GM19468 (cell line): ENCODE results near the gene PTPN2.
"Not testable (repeated sequence)": the region's sequence is repeated elsewhere in the genome, so short reads cannot be mapped to it uniquely, and the experiment has no call there.

ENCODE experiments used
- ATAC-seq: cut with Tn5 transposase; IDR thresholded peaks from one replicate; pipeline ENCODE4 v1.9.1; 2021; ENCODE audit warnings: mild to moderate bottlenecking, moderate library complexity, moderate number of reproducible peaks; ENCODE audit not compliant: unreplicated experiment; ENCODE audit errors: extremely low read depth

PTPN2 gene

GRCh38 chr18:12883684-12884405 lies at the start of gene PTPN2:
PTPN2 (minus strand) TSS chr18:12884237; CDS start chr18:12884141, 96 bp downstream.
- ATAC-seq, result peak; percentile 65

DNA sequence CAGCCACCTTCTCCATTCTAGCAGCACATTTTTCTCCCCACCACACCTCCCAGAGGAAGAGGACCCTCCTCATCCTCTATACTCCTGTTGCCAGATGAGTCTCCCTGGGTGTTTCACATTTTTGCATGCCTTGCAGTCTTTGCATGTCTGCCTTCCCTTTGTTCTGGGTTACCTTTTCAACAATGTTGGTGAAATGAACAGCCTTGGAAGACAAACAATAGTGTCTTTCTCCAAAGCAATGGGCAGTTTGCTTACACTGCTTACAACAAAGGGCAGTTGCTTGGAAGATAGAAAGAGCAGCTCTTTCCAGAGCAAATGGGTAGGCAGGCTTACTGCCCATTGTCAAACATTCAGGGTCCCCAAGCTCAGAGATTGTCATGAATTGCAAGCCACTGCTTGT lies 49.3 kb upstream of the PTPN2 start:
- ATAC-seq, result no peak

- ATAC-seq, result no peak
These were observed 46.9 kb upstream of the PTPN2 start for GRCh38 chr18:12930908-12931307.

DNA sequence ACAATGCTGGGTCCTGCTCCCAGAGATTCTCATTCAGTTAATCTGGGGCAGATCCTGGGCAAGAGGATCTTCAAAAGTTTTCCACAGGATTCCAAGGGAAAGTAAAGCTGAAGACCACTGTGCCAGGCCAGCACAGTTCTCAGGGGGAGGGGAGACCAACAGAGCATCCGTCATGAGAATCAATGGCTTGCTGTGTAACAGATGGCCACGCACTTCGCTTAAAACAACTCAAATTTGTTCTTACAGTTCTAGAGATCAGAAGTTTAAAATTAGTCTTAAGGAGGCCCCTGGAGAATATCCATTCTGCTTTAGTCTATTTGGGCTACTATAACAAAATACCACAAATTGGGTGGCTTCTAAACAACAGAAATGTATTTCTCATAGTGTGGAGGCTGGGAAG lies 46.3 kb upstream of the PTPN2 start:
- ATAC-seq, result no peak

- ATAC-seq, result no peak
These were observed 45.5 kb upstream of the PTPN2 start for GRCh38 chr18:12929477-12930083.

- ATAC-seq, result no peak
These were observed 44.6 kb upstream of the PTPN2 start for GRCh38 chr18:12928641-12929040.

DNA sequence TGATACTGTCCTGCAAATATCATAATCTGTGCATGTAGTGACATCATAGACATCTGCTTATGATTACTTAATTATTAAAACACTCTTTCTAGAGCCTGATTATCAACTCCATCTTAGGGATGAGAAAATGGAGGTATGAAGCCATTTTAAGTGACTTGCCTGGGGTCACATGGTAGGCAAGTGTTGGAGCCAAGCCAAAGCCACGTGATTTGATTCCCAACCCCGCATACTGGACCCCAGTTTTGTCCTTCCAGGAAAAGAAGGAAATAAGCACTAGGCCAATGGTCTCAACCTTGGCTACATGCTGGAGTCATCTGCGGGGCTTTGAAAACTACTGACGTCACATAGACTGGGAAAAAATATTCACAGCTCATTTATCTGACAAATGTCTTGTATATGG lies 44.2 kb upstream of the PTPN2 start:
- no peak for ATAC-seq

DNA sequence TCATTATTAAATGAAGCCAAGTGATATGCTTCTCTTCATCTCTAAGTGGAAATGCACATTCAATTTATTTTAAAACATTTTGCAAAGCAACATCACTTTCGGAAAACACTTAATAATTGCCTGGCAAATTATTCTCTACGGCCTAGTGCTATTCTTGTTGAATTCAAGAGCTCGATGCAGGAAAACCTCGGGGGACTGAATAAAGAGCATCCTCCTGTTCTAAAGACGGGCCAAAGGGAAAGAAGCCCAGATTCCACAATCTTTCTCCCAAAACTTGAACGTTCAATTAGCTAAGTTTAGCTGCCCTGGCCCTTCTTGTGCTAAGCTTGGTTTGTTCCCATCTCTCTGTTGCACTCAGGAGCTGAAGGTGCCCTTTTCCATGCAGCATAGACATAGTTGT lies 40.6 kb upstream of the PTPN2 start:
- no peak for ATAC-seq

- no peak for ATAC-seq
These were observed 38.2 kb upstream of the PTPN2 start for GRCh38 chr18:12922266-12922665.

- ATAC-seq, result no peak
These were observed 37.1 kb upstream of the PTPN2 start for GRCh38 chr18:12921178-12921577.

DNA sequence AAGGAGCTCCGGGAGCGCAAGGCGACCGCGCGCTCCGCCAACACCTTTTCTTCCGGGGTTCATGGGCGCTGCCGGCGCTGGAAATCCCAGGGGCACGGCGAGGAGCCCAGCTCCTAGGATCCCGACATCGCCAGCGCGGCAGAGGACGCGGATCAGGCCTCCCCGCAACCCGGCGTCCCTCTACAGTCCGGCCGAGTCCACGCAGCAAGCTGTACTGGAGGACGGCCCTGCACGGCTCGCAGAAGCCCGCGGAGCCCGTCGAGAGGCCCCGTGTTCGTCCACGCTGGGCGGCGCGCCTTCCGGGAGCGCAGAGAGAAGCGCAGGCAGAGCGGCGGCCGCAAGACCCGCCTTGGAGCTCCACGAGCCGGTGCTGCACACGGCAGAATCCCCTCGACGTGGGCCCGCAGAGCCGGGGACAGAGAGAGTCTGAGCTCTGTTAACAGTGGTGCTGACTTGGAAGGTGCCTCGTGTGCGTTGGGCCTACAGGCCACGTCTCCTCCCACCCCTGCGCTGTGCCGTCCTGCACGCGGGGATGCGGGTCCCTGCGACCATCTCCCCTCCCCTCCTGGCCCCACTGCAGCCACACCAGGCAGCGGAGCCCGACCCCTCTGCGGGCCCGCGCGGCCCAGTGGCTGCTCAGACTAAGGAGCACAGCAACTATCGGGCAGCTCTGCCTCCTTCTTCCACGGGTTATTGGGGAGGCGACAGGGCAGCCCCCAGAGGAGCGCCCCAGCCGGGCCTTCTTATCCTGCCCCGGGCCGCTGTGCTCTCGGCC lies 28.1 kb upstream of the PTPN2 start:
- no peak for ATAC-seq

DNA sequence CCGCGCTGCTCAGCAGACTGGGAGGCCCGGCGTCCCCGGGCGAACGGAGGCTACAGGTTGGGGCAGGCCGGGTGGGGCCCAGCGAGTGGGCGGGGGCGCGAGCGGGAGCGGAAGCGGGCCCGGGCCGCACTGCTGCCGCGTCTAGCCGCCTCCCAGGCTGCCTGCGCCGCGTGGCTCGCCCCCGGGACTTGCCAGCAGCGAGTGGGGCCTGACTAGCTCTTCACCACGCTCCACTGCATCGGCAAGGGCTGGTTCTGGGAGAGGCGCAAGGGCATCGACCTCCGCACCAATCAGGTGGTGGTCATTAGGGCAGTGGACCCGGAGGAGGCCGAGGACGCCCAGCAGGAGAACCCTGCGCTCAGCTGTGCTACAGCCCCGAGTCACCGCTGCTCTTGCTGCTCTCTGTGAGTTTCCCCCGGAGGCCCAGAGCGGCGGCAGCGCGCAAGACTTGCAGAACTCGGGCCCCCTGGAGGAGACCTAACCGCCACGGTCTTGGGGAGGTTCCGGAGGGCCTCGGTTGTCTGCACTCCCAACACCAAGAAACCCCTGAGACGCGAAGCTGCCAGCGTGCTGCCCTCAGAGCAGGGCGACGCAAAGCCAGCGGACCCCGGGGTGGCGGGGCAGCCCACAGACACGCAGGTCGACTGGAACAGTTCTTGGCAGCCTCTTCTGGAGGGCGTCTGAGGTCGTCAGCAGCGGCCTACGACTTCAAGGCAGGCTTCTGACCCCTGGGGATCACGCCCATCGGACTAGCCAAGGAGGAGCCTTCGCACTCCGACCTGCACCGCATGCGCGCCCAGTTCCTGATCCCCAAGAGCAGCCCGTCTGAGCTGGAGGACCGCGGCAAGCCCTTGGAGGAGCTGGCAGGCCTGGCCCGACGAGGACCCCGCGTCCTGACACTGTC lies 27.2 kb upstream of the PTPN2 start:
- ATAC-seq, result no peak

GRCh38 chr18:12908706-12909105 lies 24.7 kb upstream of the PTPN2 start:
- ATAC-seq, result no peak

DNA sequence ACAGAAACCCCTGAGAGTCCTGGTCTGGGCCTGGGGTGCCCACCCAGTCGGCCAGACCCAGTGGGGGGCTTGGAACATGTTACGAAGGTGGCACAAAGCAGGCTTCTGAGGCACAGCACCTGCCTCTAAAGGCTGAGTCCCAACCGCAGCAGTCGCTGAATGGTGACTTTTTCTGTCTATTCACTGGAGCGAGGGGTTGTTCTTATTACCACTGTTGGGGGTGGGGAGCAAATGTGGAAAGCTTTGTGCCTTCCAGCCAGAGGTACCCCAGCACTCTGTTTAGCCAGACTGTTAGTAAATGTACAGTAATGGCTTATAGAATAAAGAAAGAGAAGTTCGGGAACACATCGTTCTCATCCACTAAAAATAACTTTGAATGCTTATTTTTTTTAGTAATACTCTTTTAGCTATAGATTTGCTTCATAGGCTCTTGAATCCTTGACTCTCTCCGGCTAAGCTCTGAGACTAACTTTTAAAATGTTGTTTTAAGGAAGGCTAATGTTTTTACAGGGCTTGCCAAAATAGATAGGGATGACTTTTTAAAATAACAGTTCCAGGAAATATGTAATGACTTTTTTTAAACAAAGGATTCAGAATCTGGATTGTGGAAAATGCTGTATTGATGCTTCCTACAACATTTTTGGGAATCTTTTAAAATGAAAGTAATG lies 23.4 kb upstream of the PTPN2 start:
- ATAC-seq, result no peak

GRCh38 chr18:12906773-12907172 lies 22.7 kb upstream of the PTPN2 start:
- ATAC-seq, result no peak

- no peak for ATAC-seq
These were observed 22.1 kb upstream of the PTPN2 start for GRCh38 chr18:12906119-12906518.

- no peak for ATAC-seq
These were observed 20.0 kb upstream of the PTPN2 start for GRCh38 chr18:12904012-12904516.

- not testable (repeated sequence) for ATAC-seq
These were observed 17.2 kb upstream of the PTPN2 start for GRCh38 chr18:12901208-12901607.

DNA sequence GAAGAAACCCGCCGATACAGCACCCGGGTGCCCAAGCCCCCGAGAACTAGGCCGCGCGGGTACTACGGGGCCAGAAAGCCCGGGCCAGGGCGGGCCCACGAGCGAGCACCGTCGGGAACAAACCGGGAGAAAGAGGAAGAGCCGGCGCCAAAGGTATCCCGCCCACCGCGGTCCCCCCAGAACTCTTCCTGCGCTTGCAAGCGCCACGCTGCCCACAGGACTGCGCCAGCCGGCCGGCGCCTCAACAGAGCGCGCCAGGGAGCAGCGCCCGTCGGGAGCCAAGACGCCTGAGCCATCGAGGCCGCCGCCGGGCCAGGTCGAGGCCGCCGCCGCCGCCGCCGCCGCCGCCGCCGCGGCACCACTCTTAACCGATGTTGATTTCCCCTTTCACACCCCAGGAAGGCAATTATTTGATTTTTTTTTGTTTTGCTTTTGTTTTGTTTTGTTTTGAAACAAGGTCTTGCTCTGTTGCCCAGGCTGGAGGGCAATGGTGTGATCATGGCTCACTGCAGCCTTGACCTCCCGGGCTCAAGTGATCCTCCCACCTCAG lies 12.8 kb upstream of the PTPN2 start:
- ATAC-seq, result not testable (repeated sequence)
